ENCODE results near the gene SPRR3.

Gene SPRR3

GRCh38 chr1:153035211-153035610 is 33.7 kb downstream of the SPRR3 start:
- TF ChIP-seq, protein P1, sequence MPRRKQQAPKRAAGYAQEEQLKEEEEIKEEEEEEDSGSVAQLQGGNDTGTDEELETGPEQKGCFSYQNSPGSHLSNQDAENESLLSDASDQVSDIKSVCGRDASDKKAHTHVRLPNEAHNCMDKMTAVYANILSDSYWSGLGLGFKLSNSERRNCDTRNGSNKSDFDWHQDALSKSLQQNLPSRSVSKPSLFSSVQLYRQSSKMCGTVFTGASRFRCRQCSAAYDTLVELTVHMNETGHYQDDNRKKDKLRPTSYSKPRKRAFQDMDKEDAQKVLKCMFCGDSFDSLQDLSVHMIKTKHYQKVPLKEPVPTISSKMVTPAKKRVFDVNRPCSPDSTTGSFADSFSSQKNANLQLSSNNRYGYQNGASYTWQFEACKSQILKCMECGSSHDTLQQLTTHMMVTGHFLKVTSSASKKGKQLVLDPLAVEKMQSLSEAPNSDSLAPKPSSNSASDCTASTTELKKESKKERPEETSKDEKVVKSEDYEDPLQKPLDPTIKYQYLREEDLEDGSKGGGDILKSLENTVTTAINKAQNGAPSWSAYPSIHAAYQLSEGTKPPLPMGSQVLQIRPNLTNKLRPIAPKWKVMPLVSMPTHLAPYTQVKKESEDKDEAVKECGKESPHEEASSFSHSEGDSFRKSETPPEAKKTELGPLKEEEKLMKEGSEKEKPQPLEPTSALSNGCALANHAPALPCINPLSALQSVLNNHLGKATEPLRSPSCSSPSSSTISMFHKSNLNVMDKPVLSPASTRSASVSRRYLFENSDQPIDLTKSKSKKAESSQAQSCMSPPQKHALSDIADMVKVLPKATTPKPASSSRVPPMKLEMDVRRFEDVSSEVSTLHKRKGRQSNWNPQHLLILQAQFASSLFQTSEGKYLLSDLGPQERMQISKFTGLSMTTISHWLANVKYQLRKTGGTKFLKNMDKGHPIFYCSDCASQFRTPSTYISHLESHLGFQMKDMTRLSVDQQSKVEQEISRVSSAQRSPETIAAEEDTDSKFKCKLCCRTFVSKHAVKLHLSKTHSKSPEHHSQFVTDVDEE (CRISPR knock-in tag; IDR thresholded peaks at IDR 0.05), result no peak
- TF ChIP-seq OSR1 (CRISPR knock-in tag; IDR thresholded peaks at IDR 0.05), result no peak
- no peak for TF ChIP-seq CSDC2 (CRISPR knock-in tag; IDR thresholded peaks at IDR 0.05)
- TF ChIP-seq TCF4 (CRISPR knock-in tag; IDR thresholded peaks at IDR 0.05; ENCODE audit: borderline replicate concordance), result no peak
- TF ChIP-seq ZNF70 (CRISPR knock-in tag; IDR thresholded peaks at IDR 0.05), result no peak
- no peak for ATAC-seq

GRCh38 chr1:153040950-153041631 is 39.5 kb downstream of the SPRR3 start, which contains the start of gene SPRR2D:
SPRR2D (minus strand) TSS chr1:153041120; CDS start chr1:153040346, 774 bp downstream.
- ATAC-seq, result no peak
- TF ChIP-seq CSDC2 (CRISPR knock-in tag; IDR thresholded peaks at IDR 0.05), result no peak
- no peak for TF ChIP-seq ZNF8 (CRISPR knock-in tag; IDR thresholded peaks at IDR 0.05)
- TF ChIP-seq PATZ1 (CRISPR knock-in tag; IDR thresholded peaks at IDR 0.05; ENCODE audit: borderline replicate concordance), result no peak
- TF ChIP-seq ZNF70 (CRISPR knock-in tag; IDR thresholded peaks at IDR 0.05), result no peak
- no peak for TF ChIP-seq ZFP3 (CRISPR knock-in tag; IDR thresholded peaks at IDR 0.05)
- no peak for TF ChIP-seq SNAI2 (CRISPR knock-in tag; IDR thresholded peaks at IDR 0.05)
- no peak for TF ChIP-seq POU6F1 (CRISPR knock-in tag; IDR thresholded peaks at IDR 0.05; ENCODE audit: borderline replicate concordance, low read depth)
- no peak for TF ChIP-seq OSR1 (CRISPR knock-in tag; IDR thresholded peaks at IDR 0.05)
- TF ChIP-seq ISL1 (CRISPR knock-in tag; IDR thresholded peaks at IDR 0.05), result no peak
- TF ChIP-seq ESRRG (CRISPR knock-in tag; IDR thresholded peaks at IDR 0.05), result no peak
- TF ChIP-seq ZNF565 (CRISPR knock-in tag; conservative IDR thresholded peaks at IDR 0.05; ENCODE audit: low read depth), result no peak
- TF ChIP-seq ZFP30 (CRISPR knock-in tag; IDR thresholded peaks at IDR 0.05), result no peak
- TF ChIP-seq, protein P2, sequence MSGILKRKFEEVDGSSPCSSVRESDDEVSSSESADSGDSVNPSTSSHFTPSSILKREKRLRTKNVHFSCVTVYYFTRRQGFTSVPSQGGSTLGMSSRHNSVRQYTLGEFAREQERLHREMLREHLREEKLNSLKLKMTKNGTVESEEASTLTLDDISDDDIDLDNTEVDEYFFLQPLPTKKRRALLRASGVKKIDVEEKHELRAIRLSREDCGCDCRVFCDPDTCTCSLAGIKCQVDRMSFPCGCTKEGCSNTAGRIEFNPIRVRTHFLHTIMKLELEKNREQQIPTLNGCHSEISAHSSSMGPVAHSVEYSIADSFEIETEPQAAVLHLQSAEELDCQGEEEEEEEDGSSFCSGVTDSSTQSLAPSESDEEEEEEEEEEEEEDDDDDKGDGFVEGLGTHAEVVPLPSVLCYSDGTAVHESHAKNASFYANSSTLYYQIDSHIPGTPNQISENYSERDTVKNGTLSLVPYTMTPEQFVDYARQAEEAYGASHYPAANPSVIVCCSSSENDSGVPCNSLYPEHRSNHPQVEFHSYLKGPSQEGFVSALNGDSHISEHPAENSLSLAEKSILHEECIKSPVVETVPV (CRISPR knock-in tag; IDR thresholded peaks at IDR 0.05), result no peak
- no peak for TF ChIP-seq BACH2 (CRISPR knock-in tag; IDR thresholded peaks at IDR 0.05; ENCODE audit: borderline replicate concordance)
- TF ChIP-seq CREB5 (CRISPR knock-in tag; IDR thresholded peaks at IDR 0.05; ENCODE audit: low read depth), result no peak

- ATAC-seq, result no peak
- TF ChIP-seq, protein P2 (CRISPR knock-in tag; IDR thresholded peaks at IDR 0.05), result no peak
- TF ChIP-seq SNAI2 (CRISPR knock-in tag; IDR thresholded peaks at IDR 0.05) (no peak), ZNF565 (CRISPR knock-in tag; conservative IDR thresholded peaks at IDR 0.05; ENCODE audit: low read depth) (no peak), ESRRG (CRISPR knock-in tag; IDR thresholded peaks at IDR 0.05) (no peak), ISL1 (CRISPR knock-in tag; IDR thresholded peaks at IDR 0.05) (no peak), RARB (CRISPR knock-in tag; IDR thresholded peaks at IDR 0.05) (no peak), ZFP30 (CRISPR knock-in tag; IDR thresholded peaks at IDR 0.05) (no peak), TOX (CRISPR knock-in tag; IDR thresholded peaks at IDR 0.05; ENCODE audit: borderline replicate concordance) (no peak), PPARA (CRISPR knock-in tag; IDR thresholded peaks at IDR 0.05; ENCODE audit: borderline replicate concordance) (no peak), ZNF8 (CRISPR knock-in tag; IDR thresholded peaks at IDR 0.05) (no peak), GLIS3 (CRISPR knock-in tag; IDR thresholded peaks at IDR 0.05) (no peak), TCF4 (CRISPR knock-in tag; IDR thresholded peaks at IDR 0.05; ENCODE audit: borderline replicate concordance) (no peak), ZNF70 (CRISPR knock-in tag; IDR thresholded peaks at IDR 0.05) (no peak)
- TF ChIP-seq, protein P1 (CRISPR knock-in tag; IDR thresholded peaks at IDR 0.05), result no peak
Observed at GRCh38 chr1:153049211-153049610, 47.7 kb downstream of the SPRR3 start.

Measured in SK-N-SH treated with all-trans-retinoic acid at 6 μM for 48 hours (cell line).